ENCODE data around the gene SLC2A11. TPM values are rescaled to one million over a fixed set of nuclear protein-coding genes. Genes with fewer than 3 reads are reported as not detected.
A peak's percentile ranks its signal among the peaks of the same experiment; 100 is the strongest.
"Not testable (repeated sequence)": the region's sequence is repeated elsewhere in the genome, so short reads cannot be mapped to it uniquely, and the experiment has no call there.

SLC2A11 gene
- total and polyA plus RNA-seq, 5 experiments from 2014 or later: 3.6 to 23.6 (median 8.5) TPM

DNA sequence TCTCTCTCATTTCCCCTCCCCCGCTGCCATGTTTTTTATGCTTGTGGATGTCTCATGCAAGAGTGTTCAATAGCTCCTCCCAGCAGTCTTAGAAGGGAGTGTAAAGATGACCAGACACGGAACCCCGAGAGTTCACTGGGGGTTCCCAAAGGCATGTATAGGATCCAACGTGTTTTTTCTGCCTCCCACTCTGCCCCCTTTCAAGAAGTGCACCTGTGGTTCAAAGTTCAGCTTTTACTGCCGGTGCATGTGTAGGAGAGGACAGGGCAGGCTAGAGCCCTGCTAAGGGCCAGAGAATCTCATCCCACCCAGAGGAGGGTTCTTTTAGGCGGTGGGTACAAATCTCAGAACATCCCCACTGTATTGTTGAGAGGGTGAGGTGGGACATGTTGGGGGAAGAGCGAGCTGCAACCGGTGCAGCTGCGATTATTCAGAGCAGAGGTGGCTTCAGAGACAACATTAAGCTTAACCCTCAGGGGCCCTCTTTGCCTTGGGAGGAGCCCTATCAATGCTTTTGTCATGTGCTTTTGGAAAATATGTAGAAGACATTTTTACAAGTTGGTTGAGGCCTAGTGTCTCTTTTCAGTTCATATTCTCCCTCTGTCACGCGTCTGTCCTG, 51.0 kb downstream of the SLC2A11 start:
- POLR2A ChIA-PET: interaction anchor here (0.6 to 4.5 kb wide), 2 partner anchors 15 to 191 kb away, joined by 7 to 26 read pairs; partner anchors contain the start of gene MIF
- ATAC-seq: no peak
- peak overlapping the region in 1 of 10 donors; percentile 66 for H3K27ac Mint-ChIP-seq

DNA sequence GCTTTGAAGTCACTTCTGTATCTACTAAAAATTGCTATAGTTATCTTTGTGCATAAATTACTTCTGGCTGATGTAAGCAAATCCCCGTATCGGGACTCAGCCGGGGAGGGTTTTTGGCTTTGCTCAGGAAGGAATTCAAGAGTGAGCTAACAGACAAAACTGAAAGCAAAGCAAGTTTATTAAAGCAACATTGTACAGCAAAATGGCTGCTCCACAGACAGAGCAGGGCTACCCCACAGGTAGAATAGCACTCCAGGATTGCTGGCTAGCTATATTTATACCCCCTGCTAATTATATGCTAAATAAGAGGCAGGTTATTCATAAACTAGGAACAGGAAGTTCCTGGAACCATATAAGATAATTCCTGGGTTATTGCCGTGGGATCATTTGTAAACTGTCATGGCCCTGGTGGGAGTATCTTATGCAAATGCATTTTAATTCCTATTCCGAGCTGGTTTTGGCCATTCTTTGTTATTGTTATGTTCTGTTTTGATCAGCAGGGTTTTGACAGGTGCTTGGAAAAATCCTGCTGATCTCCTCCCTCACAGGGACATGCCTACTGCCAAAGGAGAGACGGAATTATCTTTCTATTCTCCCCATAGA, 51.7 kb downstream of the SLC2A11 start:
- no peak for DNase-seq
- Mint-ChIP-seq H3K36me3 (no peaks in the 10 kb centered on the region), H3K9me3 (no peaks in the 10 kb centered on the region), H3K4me3 (no peak overlapping the region), H3K27me3 (peaks cover 0 to 5% (median 0%) of the 10 kb centered on the region in 5 donors), H3K4me1 (peaks cover 10 to 14% (median 12%) of the 10 kb centered on the region in 4 donors), H3K27ac (no peak overlapping the region)
- POLR2A ChIA-PET: interaction anchor here (0.6 to 4.5 kb wide), 4 partner anchors 10 to 192 kb away, joined by 3 to 26 read pairs (median 6); partner anchors contain the start of genes MIF and SLC2A11
- ATAC-seq: no peak

More for the DNA sequence above, 51.0 kb downstream of the SLC2A11 start:
- no peaks in the 10 kb centered on the region for H3K36me3 Mint-ChIP-seq
- peaks cover 7 to 10% (median 8%) of the 10 kb centered on the region in 4 donors for H3K4me1 Mint-ChIP-seq
- no peaks in the 10 kb centered on the region for H3K9me3 Mint-ChIP-seq
- no peak for DNase-seq
- H3K4me3 Mint-ChIP-seq: no peak overlapping the region
- peaks cover 0 to 5% (median 0%) of the 10 kb centered on the region in 5 donors for H3K27me3 Mint-ChIP-seq

DNA sequence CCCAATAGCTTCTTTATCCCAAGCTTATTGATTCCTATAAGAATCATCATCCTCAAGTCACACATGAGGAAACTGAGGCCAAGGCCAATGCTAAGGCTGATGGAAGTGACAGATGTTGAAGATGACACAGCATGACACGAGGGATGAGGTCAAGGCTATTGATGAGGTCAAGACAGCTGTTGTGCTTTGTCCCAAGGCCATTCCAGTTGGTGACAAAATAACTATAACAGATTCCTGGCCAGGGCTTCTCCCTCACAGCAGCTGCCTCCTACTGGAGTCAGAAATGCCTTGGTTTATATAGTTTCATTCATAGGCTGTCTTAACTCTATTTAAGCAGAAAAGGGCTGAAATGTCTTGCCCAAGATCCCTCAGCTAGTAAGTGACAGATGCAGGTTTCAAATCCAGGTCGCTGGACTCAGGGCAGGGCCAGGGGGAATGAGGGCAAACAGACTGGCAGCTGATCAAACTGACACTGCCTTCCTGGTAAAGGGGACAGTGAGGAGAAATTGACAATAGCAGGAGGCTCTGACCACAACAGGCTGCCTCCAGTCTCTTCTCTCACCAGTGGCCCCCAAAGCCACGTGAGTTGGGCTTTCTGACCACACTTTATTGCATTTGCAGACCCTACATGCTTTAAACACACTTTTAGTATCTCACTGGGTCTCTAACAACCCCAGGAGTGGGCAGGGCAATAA, 53.0 kb downstream of the SLC2A11 start:
- H3K27me3 Mint-ChIP-seq: peaks cover 0 to 3% (median 0%) of the 10 kb centered on the region in 5 donors
- no peak overlapping the region for H3K4me3 Mint-ChIP-seq
- POLR2A ChIA-PET: interaction anchor here (0.6 to 4.5 kb wide), 3 partner anchors 9 to 132 kb away, joined by 3 to 26 read pairs (median 5); partner anchors contain the start of gene MIF

DNA sequence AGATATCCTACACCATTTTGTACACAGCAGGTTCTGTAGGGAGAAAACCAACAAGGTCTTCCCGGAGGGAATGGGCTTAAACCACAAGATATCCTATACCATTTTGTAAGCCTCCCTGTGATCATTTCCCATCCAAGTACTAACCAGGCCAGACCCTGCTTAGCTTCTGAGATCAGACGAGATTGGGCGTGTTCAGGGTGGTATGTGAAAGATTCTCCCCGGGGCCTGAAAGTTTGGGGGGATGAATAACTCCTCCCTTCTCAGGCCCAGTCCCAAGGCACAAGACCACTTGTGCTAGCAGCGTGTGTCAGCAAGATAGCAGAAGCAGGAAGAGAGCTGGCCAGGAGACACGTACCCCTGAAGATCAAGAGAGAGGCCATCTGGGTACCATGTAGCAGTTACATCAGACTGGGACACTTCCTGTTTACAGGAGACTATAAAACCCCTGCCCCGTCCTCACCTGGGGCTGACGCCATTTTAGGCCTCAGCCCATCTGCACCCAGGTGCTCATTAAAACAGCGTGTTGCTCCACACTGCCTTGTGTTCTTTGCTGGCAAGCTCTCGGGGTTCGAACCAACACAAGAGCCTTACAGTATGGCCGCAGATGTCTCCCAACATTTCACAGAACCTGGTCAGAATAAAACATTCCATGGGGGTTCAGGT, 53.8 kb downstream of the SLC2A11 start:
- POLR2A ChIA-PET: interaction anchor here (4.5 kb wide), 1 partner anchor 17 kb away, joined by 26 read pairs; the partner anchor contains the start of gene MIF

More for the DNA sequence above, 53.0 kb downstream of the SLC2A11 start:
- H3K9me3 Mint-ChIP-seq: no peaks in the 10 kb centered on the region
- no peak for ATAC-seq
- H3K36me3 Mint-ChIP-seq: no peaks in the 10 kb centered on the region
- H3K27ac Mint-ChIP-seq: peak overlapping the region in 1 of 10 donors; percentile 64
- no peak for DNase-seq
- H3K4me1 Mint-ChIP-seq: peaks cover 7 to 19% (median 13%) of the 10 kb centered on the region in 4 donors

DNA sequence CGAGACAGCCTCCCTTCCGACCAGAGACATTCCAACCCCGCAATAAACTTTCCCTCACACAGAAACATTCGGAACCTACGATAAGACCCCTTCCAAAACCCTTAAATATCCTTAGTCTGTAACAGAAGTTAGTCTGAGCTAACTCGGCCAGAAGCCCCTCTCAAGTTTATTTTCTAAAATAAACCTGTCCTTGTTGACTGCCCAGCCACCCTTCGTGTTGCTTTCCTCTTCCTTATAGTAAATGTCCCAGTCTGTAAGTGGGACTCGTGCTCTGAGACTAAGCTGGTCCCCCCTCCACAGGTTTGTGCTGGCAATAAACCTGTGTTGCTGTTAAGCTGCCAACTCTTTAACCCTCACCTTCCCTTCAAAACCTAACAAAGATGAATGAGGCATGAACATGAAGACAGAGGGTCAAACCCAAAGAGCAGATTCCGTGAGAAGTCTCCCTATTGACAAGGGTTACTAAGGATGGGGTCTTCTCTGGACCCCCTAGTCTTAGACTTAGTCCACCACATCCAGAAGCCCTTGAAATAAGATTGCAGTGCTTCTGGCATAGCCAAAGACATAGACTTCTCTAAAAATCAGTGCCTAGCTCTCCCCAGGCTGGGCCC, 54.7 kb downstream of the SLC2A11 start:
- DNase-seq (no peak), ATAC-seq (no peak)
- Mint-ChIP-seq H3K27me3 (peaks cover 0 to 1% (median 0%) of the 10 kb centered on the region in 5 donors), H3K36me3 (no peaks in the 10 kb centered on the region), H3K9me3 (no peaks in the 10 kb centered on the region), H3K4me1 (peaks cover 7 to 19% (median 13%) of the 10 kb centered on the region in 4 donors), H3K27ac (peak overlapping the region in 6 of 10 donors; percentile 13 to 98 (median 96)), H3K4me3 (peak overlapping the region in 3 of 10 donors; percentile 24 to 46 (median 28))
- POLR2A ChIA-PET: interaction anchor here (1.6 to 2.1 kb wide), 3 partner anchors 16 to 244 kb away, joined by 5 to 39 read pairs (median 11); partner anchors contain the start of gene MIF

More for the DNA sequence above, 53.8 kb downstream of the SLC2A11 start:
- Mint-ChIP-seq H3K9me3 (no peaks in the 10 kb centered on the region), H3K36me3 (no peaks in the 10 kb centered on the region), H3K4me3 (peak overlapping the region in 1 of 10 donors; percentile 53), H3K27ac (peak overlapping the region in 2 of 10 donors; percentile 52 to 64), H3K4me1 (peaks cover 7 to 19% (median 13%) of the 10 kb centered on the region in 4 donors), H3K27me3 (peaks cover 0 to 3% (median 0%) of the 10 kb centered on the region in 5 donors)
- ATAC-seq (no peak), DNase-seq (no peak)

DNA sequence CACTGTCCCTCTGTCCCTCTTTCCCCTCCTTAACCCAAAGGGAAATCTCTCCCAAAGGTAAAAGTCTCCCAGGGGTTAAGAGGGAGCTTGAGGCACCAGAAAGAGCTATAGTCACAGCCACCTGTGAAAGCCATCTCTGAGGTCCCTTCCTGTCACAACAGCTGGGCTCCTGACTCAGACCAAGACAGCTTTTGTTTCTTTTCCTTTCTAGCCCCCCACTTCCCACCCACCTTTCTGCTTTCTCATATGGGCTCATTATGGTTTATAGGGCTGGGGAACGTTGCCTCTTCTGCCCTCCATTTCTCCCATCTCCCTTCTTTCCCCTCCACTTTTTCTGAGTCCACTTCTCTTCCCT, 55.6 kb downstream of the SLC2A11 start:
- Mint-ChIP-seq H3K36me3 (no peaks in the 10 kb centered on the region), H3K9me3 (no peaks in the 10 kb centered on the region), H3K27ac (peak overlapping the region; percentile 93 to 99 (median 98)), H3K4me3 (peak overlapping the region; percentile 83 to 99 (median 96)), H3K4me1 (peaks cover 7 to 19% (median 13%) of the 10 kb centered on the region in 4 donors), H3K27me3 (peaks cover 0 to 1% (median 0%) of the 10 kb centered on the region in 5 donors)
- POLR2A ChIA-PET: interaction anchor here (1.0 to 2.1 kb wide), 7 partner anchors 12 to 642 kb away, joined by 3 to 39 read pairs (median 6); partner anchors contain the start of genes C22orf15, GUCD1, MIF and SLC2A11
- ATAC-seq (no peak), DNase-seq (no peak)

DNA sequence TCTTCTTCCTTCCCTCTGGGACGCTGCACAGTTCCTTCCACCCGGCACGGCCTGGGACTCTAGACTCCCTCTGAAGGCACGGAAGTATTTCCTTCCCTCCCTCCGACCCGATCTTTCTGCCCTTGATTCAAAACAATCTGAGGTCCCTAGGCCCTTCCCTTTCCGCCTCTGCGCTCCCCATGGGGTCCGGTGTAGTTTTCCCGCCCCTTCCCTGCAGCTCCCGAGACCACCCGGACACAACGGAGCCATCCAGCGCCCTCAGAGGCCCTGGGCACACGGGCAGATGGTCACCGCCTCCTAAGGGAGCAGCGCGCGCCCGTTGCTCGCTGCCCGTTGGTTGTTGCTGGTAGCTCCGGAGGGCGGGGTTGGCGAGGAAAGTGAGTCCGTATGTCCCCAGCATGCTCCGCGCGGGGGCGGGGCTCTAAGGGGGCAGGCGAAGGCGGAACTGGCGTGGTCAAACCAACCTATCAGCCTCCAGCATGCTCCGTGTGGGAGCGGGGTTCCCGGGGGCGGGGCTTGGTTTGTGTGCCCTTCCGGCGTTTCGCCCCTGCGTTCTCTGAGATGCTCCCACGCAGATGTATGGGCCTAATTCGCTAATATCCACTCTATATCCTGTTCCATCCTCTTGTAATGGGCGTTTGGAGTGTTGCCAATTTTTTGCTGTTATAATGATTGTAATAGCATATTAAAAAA, 56.1 kb downstream of the SLC2A11 start:
- H3K9me3 Mint-ChIP-seq: no peaks in the 10 kb centered on the region
- peak overlapping the region; percentile 83 to 99 (median 96) for H3K4me3 Mint-ChIP-seq

DNA sequence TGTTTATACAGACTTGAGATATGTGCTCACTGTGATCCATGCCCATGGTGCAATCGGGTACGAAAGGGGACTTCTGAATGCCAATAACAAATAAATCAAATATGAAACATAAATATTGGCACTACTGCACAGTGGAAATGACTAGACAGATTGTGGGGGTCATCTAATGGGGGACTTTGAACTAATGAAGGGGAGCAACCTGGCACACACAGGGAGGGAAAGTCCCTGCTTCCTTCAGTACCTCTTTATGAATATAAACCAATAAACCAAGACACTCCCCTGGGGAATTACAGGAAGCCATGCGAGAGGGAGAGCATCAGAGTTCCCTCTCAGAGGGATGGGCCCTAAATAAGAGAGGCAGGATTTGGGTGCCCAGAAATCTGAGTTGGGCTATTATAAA, 57.6 kb downstream of the SLC2A11 start:
- ATAC-seq: no peak
- Mint-ChIP-seq H3K4me1 (peaks cover 7 to 19% (median 13%) of the 10 kb centered on the region in 4 donors), H3K9me3 (no peaks in the 10 kb centered on the region), H3K27me3 (no peaks in the 10 kb centered on the region), H3K36me3 (no peaks in the 10 kb centered on the region), H3K27ac (peak overlapping the region in 7 of 10 donors; percentile 13 to 99 (median 61)), H3K4me3 (no peak overlapping the region)
- POLR2A ChIA-PET: interaction anchor here (0.9 kb wide), 1 partner anchor 21 kb away, joined by 3 read pairs; the partner anchor contains the start of gene MIF
- no peak for DNase-seq

More for the DNA sequence above, 56.1 kb downstream of the SLC2A11 start:
- peak; percentile 93 to 99 (median 98) for DNase-seq
- POLR2A ChIA-PET: interaction anchor here (0.8 to 2.1 kb wide), 8 partner anchors 12 to 641 kb away, joined by 3 to 39 read pairs (median 6); partner anchors contain the start of genes C22orf15, GUCD1, MIF and SLC2A11
- Mint-ChIP-seq H3K36me3 (no peaks in the 10 kb centered on the region), H3K27ac (peak overlapping the region; percentile 93 to 99 (median 98)), H3K27me3 (no peaks in the 10 kb centered on the region), H3K4me1 (peaks cover 7 to 19% (median 13%) of the 10 kb centered on the region in 4 donors)
- ATAC-seq: peak; percentile 98 to 99

DNA sequence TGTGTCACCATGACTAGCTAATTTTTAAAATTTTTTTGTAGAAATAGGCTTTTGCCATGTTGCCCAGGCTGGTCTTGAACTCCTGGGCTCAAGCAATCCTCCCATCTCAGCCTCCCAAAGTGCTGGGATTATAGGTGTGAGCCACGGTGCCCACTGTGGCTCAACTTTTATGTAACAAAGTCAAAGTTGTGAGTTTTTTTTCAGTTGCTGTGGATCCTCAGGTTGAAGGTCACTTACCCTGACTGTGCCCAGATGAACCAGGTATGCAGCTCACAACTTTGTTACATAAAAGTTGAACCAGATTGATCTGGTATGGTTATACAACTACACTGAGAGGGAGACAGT, 62.6 kb downstream of the SLC2A11 start:
- Mint-ChIP-seq H3K36me3 (peaks cover 12 to 19% (median 14%) of the 10 kb centered on the region in 3 donors), H3K9me3 (peaks cover 0 to 17% (median 6%) of the 10 kb centered on the region in 9 donors), H3K27ac (peak overlapping the region in 2 of 10 donors; percentile 40 to 45)
- H3K4me3 Mint-ChIP-seq, ATAC-seq, POLR2A ChIA-PET, H3K27me3 Mint-ChIP-seq, DNase-seq, H3K4me1 Mint-ChIP-seq: not testable (repeated sequence)

DNA sequence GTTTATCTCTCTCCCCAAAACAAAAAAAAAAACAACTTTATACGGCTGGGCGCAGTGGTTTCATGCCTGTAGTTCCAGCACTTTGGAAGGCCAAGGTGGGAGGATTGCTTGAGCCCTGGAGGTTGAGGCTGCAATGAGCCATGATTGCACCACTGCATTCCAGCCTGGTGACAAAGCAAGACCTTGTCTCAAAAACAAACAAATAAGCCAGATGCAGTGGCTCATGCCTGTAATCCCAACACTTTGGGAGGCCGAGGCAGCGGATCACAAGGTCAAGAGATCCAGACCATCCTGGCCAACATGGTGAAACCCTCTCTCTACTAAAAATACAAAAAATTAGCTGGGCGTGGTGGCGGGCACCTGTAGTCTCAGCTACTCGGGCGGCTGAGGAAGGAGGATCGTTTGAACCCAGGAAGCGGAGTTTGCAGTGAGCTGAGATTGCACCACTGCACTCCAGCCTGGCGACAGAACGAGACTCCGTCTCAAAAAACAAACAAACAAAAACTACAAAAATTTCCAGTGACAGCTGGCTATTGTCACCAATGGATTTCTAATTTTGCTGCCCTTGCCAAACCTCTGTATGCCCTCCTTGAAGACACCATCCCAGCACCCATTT, 64.0 kb downstream of the SLC2A11 start:
- Mint-ChIP-seq H3K9me3 (peaks cover 0 to 26% (median 10%) of the 10 kb centered on the region in 9 donors), H3K36me3 (peaks cover 13 to 28% (median 22%) of the 10 kb centered on the region in 3 donors)
- H3K4me3 Mint-ChIP-seq, DNase-seq, H3K27me3 Mint-ChIP-seq, H3K4me1 Mint-ChIP-seq, H3K27ac Mint-ChIP-seq, ATAC-seq: not testable (repeated sequence)
- POLR2A ChIA-PET: interaction anchor here (0.7 to 0.8 kb wide), 2 partner anchors 27 to 38 kb away, joined by 3 read pairs; partner anchors contain the start of gene MIF
